Progenitor cell of endocrine pancreas (in vitro differentiated cells): ENCODE data around the gene TNP2. TPM values are rescaled to one million over a fixed set of nuclear protein-coding genes. Genes with fewer than 3 reads are reported as not detected.

ENCODE experiments used
- DNase-seq: peaks from one replicate; pipeline ENCODE4 v3.0.0; 2021; ENCODE audit warnings: low spot score; ENCODE audit not compliant: unreplicated experiment
- H3K27ac Mint-ChIP-seq: 2 replicates; pipeline ENCODE4 v1.8.0; 2021; ENCODE audit warnings: mild to moderate bottlenecking, moderate library complexity, mixed read lengths
- H3K27me3 Mint-ChIP-seq: 2 replicates; pipeline ENCODE4 v1.8.0; 2021; ENCODE audit warnings: mixed read lengths
- H3K36me3 Mint-ChIP-seq: 2 replicates; pipeline ENCODE4 v1.8.0; 2022; ENCODE audit warnings: mixed read lengths; ENCODE audit not compliant: insufficient read depth
- H3K4me1 Mint-ChIP-seq: 2 replicates; pipeline ENCODE4 v1.8.0; 2021; ENCODE audit warnings: low read depth, mixed read lengths
- H3K4me3 Mint-ChIP-seq: 2 replicates; pipeline ENCODE4 v1.8.0; 2021; ENCODE audit warnings: low read depth, mild to moderate bottlenecking, moderate library complexity, mixed read lengths
- H3K9me3 Mint-ChIP-seq: 2 replicates; pipeline ENCODE4 v1.8.0; 2021; ENCODE audit warnings: low read depth, mixed read lengths
- total RNA-seq: library from RNA; stranded (reverse); gene quantifications from 2 replicates; pipeline ENCODE4 v1.2.1, GENCODE V29; 2021
- TF ChIP-seq, protein P1 (sequence below): fragments of 200-600 bp; sonication (generic); IDR thresholded peaks from one replicate; pipeline ENCODE4 v1.5.0; 2021; ENCODE audit warnings: antibody characterized with exemption, mild to moderate bottlenecking; ENCODE audit not compliant: unreplicated experiment

TNP2 gene
- total RNA-seq, 1 donor from 2014 or later: not detected

DNA sequence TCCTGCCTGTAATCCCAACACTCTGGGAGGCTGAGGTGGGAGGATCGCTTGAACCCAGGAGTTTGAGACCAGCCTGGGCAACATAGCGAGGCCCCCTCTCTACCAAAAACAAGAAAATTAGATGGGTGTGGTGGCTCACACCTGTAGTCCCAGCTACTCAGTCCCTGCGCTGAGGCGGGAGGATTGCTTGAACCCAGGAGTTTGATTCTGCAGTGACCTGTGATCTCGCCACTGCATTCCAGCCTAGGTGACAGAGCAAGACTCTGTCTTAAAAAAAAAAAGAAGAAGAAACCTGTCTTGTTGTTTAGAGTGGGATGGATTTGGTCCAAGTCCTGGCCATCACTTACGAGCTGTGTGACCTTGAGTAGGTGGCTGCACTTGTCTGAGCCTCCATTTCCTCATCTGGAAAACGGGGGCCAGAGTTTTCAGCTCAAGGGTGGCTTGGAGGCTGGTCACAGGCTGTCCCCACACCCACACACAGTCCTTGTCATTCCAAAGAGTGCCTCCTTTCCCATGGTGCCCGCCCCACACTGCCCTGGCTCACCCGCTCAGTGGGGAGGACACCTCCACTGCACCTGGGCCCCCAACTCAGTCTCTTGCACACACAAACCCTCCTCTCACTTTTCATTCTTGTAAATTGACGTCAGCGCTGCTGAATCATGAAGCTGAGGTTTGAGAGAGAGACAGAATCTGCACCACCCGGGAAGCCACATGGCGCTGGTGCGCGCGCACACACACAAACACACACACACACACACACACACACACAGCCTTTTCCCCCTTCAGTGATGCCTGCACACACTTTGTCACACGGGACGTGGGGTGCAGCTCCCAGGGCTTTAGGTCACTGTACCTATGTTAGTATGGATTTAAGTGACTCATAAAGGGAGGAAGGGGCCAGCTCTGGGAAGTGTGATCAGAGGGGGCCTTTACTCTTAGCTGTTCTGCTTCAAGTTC lies 17.3 kb downstream of the TNP2 start:
- TF ChIP-seq, protein P1, sequence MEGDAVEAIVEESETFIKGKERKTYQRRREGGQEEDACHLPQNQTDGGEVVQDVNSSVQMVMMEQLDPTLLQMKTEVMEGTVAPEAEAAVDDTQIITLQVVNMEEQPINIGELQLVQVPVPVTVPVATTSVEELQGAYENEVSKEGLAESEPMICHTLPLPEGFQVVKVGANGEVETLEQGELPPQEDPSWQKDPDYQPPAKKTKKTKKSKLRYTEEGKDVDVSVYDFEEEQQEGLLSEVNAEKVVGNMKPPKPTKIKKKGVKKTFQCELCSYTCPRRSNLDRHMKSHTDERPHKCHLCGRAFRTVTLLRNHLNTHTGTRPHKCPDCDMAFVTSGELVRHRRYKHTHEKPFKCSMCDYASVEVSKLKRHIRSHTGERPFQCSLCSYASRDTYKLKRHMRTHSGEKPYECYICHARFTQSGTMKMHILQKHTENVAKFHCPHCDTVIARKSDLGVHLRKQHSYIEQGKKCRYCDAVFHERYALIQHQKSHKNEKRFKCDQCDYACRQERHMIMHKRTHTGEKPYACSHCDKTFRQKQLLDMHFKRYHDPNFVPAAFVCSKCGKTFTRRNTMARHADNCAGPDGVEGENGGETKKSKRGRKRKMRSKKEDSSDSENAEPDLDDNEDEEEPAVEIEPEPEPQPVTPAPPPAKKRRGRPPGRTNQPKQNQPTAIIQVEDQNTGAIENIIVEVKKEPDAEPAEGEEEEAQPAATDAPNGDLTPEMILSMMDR: no peak
- Mint-ChIP-seq H3K27ac (no peak overlapping the region), H3K36me3 (peaks cover 2% of the 10 kb centered on the region), H3K27me3 (no peaks in the 10 kb centered on the region), H3K9me3 (no peaks in the 10 kb centered on the region), H3K4me1 (no peaks in the 10 kb centered on the region), H3K4me3 (no peak overlapping the region)
- DNase-seq: no peak

- Mint-ChIP-seq H3K9me3 (no peaks in the 10 kb centered on the region), H3K4me3 (no peak overlapping the region), H3K27ac (no peak overlapping the region), H3K4me1 (no peaks in the 10 kb centered on the region), H3K27me3 (no peaks in the 10 kb centered on the region), H3K36me3 (peaks cover 2% of the 10 kb centered on the region)
- TF ChIP-seq, protein P1: no peak
- DNase-seq: no peak
Measured at GRCh38 chr16:11250786-11251524, 18.2 kb downstream of the TNP2 start.

- Mint-ChIP-seq H3K27me3 (no peaks in the 10 kb centered on the region), H3K27ac (no peak overlapping the region), H3K4me3 (no peak overlapping the region), H3K9me3 (no peaks in the 10 kb centered on the region), H3K36me3 (peaks cover 2% of the 10 kb centered on the region), H3K4me1 (peaks cover 3% of the 10 kb centered on the region)
- DNase-seq: no peak
- TF ChIP-seq, protein P1: no peak
Measured at GRCh38 chr16:11250091-11250785, 18.9 kb downstream of the TNP2 start.

GRCh38 chr16:11249233-11250061 lies 19.7 kb downstream of the TNP2 start:
- H3K27ac Mint-ChIP-seq: no peak overlapping the region
- TF ChIP-seq, protein P1: no peak
- no peak for DNase-seq
- H3K4me3 Mint-ChIP-seq: no peak overlapping the region
- peaks cover 3% of the 10 kb centered on the region for H3K27me3 Mint-ChIP-seq
- H3K36me3 Mint-ChIP-seq: peaks cover 2% of the 10 kb centered on the region
- peaks cover 3% of the 10 kb centered on the region for H3K4me1 Mint-ChIP-seq
- no peaks in the 10 kb centered on the region for H3K9me3 Mint-ChIP-seq
